ENCODE results near the gene CYRIA.
A peak's percentile ranks its signal among the peaks of the same experiment; 100 is the strongest.

CYRIA gene

DNA sequence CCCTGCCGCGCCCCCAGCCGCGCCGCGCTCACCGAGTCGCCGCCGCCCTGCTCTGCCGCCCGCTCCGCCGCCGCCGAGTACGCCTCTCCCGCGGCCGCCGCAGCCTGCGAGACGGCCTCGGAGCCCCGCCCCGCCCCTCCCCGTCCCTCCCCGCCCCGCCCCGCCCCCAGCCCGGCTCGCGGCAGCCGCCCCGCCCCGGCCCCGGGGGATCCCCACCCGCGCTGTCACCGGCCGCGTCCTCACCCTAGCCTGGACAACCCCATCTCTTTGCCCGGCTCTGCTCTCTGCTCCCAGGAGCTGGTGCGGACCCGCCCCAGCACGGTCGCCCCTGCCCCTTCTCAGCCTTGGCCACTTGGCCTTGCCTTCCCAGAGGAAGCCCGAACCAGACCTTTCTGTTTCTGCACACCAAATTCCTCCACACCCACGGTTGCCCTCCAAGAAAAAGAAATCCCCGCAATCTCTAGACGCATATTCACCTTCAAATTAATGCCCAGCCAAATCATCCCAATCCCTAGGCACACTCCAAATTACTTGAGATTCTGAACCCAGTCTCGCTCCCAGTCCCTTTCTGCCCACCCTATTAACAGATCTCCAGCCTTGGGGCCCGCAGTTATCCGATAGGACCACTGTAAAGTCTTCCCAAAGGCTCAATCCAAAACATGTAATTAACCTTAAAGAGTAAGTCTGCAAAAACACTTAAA, at the start of gene CYRIA:
Gene CYRIA, minus strand, starts transcription at position 87 of the 701 bp plus-strand sequence. CDS start 77,715 bp downstream, outside the sequence.
- peak; percentile 19 to 32 for DNase-seq (ENCODE audit: extremely low read depth in 1 of 2, low read depth in 1 of 2)

DNA sequence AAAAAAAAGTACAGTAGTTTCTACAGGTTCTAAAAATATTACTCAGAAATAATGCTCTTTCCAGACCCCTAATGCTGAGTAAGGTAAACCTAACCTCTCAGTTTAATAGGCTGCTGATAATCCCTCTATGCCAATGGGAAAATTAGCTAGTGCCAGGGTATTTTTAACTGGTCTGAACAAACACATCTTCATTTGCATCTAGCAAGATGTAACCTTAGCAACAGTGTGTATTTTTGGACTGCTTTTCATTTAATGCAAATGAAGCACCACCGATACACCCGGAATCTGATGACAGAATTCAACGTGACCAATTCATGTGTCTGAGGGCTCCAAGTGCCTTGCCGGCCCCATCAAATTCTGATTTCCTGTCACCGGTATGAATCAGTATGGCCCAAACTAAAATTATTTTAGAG, 47.4 kb upstream of the CYRIA start:
- DNase-seq (ENCODE audit: extremely low read depth in 1 of 2, low read depth in 1 of 2): no peak

- DNase-seq (ENCODE audit: extremely low read depth in 1 of 2, low read depth in 1 of 2): no peak
Measured at GRCh38 chr2:16709769-16710168, 44.1 kb upstream of the CYRIA start.

DNA sequence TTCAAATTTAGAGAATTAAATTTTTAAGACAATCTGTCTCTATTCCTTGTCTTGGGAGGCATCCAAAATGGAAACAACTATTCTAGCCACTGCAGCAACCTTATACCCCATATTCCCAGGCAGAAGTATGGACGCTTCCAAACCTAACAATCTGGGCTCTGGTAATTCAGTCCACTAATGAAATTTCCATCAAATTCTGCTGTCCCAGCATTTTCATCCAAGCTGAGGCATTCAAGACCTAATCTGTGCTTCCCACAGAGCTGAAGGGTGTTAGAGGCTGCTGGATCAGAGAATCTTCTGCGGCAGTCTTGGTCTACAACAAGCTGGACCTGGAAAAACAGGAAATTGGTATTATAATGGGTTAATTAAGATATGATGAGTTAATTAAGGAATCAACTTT, 42.5 kb upstream of the CYRIA start:
- no peak for DNase-seq (ENCODE audit: extremely low read depth in 1 of 2, low read depth in 1 of 2)

- no peak for DNase-seq (ENCODE audit: extremely low read depth in 1 of 2, low read depth in 1 of 2)
Measured at GRCh38 chr2:16707014-16707623, 41.5 kb upstream of the CYRIA start.

DNA sequence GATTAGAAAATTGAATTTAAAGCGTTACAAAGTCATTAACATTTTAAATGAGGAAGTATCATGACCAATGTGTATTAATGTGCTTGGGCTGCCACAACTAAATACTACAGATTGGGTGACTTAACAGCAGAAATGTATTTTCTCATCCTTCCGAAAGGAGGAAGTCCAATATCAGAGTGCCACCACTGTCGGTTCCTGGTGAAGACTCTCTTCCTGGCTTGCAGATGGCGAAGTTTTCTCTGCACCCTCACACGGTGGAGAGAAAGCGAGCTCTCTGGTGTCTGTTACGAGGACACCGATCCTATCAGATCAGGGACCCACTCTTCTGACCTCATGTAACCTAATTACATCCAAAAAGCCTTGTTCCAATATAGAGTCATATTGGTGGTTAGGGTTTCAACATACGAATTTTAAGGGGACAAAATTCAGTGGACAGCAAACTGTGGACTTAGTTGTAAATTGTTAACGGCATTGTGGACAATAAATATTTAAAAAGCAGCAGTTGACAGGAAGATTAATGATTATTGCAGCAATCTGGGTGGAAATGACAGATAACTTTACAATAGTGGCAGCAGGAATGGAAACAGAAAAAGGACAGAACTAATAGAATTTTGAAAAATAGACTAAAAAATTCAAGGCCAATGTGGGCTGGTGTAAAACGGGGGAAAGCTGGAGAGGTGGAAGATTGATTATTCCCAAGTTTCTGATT, 35.1 kb upstream of the CYRIA start:
- DNase-seq (ENCODE audit: extremely low read depth in 1 of 2, low read depth in 1 of 2): no peak

- no peak for DNase-seq (ENCODE audit: extremely low read depth in 1 of 2, low read depth in 1 of 2)
Measured at GRCh38 chr2:16693854-16694253, 28.2 kb upstream of the CYRIA start.

DNA sequence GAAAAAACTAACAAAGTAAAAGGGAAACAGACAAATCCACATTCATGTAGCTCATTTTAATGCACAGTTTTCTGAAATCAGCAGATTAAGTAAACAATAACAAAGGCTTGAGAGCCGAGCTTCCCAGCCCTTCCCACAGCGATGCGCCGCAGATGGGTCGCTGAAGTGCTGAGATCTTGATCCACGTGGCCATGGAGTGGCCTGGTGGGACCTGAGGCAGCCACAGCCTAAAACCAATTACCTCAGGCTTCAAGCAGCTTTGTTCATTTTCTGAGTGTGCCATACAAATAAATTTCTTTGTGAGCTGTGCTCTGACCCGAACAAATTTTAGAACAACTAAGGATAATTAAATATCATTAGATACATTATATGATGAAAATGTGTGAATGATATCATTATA, 25.6 kb upstream of the CYRIA start:
- DNase-seq (ENCODE audit: extremely low read depth in 1 of 2, low read depth in 1 of 2): no peak

- DNase-seq (ENCODE audit: extremely low read depth in 1 of 2, low read depth in 1 of 2): no peak
Measured at GRCh38 chr2:16687955-16688354, 22.3 kb upstream of the CYRIA start.

- DNase-seq (ENCODE audit: extremely low read depth in 1 of 2, low read depth in 1 of 2): no peak
Measured at GRCh38 chr2:16687222-16687621, 21.6 kb upstream of the CYRIA start.

- DNase-seq (ENCODE audit: extremely low read depth in 1 of 2, low read depth in 1 of 2): no peak
Measured at GRCh38 chr2:16686641-16687040, 21.0 kb upstream of the CYRIA start.

DNA sequence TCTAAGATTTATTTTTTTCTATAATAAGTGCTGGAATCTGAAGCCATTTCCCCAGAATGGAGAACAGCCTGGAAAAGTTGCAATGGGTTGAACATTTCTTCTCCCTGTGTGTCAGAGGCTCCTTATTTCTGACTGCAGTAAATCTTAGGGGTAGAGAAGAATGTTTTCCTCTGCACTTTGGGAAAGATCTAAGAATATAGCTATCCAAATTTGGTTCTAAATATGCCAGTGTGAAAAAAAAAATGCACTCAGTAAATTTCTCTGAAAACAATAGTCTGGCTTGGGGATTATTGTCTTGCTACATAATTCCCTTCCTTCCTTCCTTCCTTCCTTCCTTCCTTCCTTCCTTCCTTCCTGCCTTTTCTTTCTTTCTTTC, 19.7 kb upstream of the CYRIA start:
- no peak for DNase-seq (ENCODE audit: extremely low read depth in 1 of 2, low read depth in 1 of 2)

- DNase-seq (ENCODE audit: extremely low read depth in 1 of 2, low read depth in 1 of 2): no peak
Measured at GRCh38 chr2:16684676-16685339, 19.2 kb upstream of the CYRIA start.

DNA sequence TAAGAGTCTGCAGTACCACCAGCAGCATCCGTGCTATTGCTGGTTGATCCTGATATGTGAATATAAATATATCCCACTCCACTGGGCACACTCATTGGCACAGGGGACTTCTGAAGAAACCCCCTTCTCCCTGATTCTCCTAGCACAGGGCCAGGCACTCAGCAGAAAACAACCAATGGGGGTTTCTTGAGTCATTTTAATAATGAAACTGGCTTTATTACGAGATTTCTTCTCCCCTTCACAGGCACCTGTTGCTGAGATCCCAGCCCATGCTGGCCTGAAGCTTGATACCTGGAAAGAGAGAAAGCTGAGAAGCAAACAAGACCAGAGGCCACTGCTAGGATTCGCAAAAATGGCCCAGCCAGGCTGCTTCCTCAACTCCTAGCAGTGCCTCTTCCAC, 17.9 kb upstream of the CYRIA start:
- no peak for DNase-seq (ENCODE audit: extremely low read depth in 1 of 2, low read depth in 1 of 2)

- no peak for DNase-seq (ENCODE audit: extremely low read depth in 1 of 2, low read depth in 1 of 2)
Measured at GRCh38 chr2:16682431-16683118, 16.9 kb upstream of the CYRIA start.

DNA sequence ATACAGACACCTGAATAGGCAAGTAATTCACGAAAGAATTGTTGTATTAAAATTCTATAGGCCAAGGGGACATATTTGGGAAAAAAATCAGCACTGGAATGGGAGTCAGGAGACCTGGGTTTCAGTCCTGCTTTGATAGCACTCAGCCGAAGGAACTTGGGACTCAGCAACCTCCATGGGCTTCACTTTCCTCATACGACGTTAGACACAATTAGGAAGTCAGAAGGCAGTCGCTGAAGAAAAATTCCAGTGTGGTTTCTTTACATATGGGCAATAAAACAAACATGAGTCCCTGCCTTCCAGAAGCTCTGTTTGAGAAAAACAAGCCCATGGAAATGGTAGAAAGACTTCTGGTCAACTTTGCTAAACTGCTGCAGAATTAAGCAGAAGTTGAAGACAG, 15.1 kb upstream of the CYRIA start:
- DNase-seq (ENCODE audit: extremely low read depth in 1 of 2, low read depth in 1 of 2): no peak

- no peak for DNase-seq (ENCODE audit: extremely low read depth in 1 of 2, low read depth in 1 of 2)
Measured at GRCh38 chr2:16680304-16680703, 14.7 kb upstream of the CYRIA start.

- no peak for DNase-seq (ENCODE audit: extremely low read depth in 1 of 2, low read depth in 1 of 2)
Measured at GRCh38 chr2:16678964-16679363, 13.3 kb upstream of the CYRIA start.

DNA sequence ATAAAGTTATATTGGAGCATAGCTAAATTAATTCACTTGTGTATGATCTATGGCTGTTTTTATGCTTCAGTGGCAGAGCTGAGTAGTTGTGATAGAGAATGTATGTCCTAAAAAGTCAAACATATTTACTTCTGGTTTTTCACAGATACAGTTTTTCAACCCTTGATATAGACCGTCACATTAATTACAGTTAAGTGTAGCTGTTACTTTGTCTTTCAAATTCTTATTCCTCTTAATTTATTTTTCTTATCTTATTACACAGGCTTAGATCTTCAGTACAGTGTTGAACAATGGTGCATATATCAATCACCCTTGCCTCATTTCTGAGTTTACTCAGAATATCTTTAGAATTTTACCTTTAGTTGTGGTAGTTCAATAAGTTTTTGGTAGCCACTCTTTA, 12.2 kb upstream of the CYRIA start:
- no peak for DNase-seq (ENCODE audit: extremely low read depth in 1 of 2, low read depth in 1 of 2)

DNA sequence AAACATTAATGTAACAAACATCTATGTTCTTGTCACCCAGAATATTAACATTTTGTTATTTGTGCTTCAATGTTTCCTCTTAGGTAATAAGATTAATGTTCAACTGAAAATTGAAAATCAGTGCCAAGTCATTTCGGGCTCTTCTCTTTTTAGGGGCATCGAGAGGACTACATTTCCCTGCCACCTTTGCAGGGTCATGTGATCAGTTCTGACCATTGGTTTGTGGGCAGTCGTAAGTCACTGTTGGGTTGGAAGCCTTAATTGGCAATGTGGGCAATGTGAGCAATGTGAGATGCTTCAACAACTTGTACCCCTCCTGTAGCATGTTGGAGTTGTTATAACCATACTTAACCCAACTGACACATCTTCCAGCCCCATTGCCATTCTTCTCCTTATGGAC, 10.1 kb upstream of the CYRIA start:
- DNase-seq (ENCODE audit: extremely low read depth in 1 of 2, low read depth in 1 of 2): no peak

DNA sequence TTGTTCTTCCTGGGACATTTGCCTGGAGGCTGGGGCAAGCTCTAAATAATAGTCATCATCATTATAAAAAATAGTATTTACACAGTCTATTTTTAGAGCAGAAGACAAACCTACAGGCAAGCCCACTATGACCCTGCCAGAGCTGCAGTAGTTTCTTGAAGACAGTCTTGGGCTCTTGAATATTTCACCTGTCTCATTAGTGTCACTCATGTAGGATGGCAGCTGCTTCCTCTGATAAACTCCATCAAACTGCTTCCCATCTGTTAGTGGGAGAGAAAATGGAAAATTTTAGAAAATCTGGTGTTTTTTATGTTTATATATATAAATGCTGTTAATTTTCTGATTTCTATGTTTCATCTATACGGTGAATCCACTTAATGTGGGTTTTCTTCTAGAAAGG, 8.5 kb upstream of the CYRIA start:
- DNase-seq (ENCODE audit: extremely low read depth in 1 of 2, low read depth in 1 of 2): no peak
